ENCODE results near the gene ACSM6. TPM values are rescaled to one million over a fixed set of nuclear protein-coding genes. Genes with fewer than 3 reads are reported as not detected.

The ACSM6 gene
- total RNA-seq, 6 experiments from 2014 or later = 0.12 TPM; not detected in 5

DNA sequence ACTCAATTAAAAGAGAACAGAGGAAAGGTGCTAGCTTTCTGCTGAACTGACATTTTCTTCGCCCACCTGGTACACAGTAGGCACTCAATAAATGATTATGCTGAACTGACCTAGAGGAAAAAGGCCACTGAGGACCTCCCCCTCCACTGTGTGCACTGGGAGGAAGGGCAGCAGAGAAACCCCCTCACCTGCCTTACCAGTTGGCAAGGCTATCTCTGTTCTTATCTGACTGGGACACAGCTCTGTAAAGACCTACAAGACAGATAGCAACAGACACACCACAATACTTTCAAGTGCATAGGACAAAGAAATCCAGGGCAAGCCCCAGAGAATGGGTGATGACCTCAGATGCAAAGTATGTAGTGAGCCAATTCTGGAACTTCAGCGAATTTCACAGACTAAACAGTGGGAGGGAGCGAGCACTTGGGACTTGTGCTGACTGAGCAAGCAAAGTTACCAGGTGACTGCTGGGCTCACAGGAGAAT lies 66.4 kb downstream of the ACSM6 start:
- TF ChIP-seq POLR2A (IDR thresholded peaks at IDR 0.05) = no peak
- TF ChIP-seq, protein P1, sequence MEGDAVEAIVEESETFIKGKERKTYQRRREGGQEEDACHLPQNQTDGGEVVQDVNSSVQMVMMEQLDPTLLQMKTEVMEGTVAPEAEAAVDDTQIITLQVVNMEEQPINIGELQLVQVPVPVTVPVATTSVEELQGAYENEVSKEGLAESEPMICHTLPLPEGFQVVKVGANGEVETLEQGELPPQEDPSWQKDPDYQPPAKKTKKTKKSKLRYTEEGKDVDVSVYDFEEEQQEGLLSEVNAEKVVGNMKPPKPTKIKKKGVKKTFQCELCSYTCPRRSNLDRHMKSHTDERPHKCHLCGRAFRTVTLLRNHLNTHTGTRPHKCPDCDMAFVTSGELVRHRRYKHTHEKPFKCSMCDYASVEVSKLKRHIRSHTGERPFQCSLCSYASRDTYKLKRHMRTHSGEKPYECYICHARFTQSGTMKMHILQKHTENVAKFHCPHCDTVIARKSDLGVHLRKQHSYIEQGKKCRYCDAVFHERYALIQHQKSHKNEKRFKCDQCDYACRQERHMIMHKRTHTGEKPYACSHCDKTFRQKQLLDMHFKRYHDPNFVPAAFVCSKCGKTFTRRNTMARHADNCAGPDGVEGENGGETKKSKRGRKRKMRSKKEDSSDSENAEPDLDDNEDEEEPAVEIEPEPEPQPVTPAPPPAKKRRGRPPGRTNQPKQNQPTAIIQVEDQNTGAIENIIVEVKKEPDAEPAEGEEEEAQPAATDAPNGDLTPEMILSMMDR (IDR thresholded peaks at IDR 0.05) = no peak
- Histone ChIP-seq H3K27me3 (no peaks in the 10 kb centered on the region), H3K36me3 (peaks cover 0 to 26% (median 2%) of the 10 kb centered on the region in 4 donors), H3K27ac (peak overlapping the region; percentile 56 to 86 (median 72)), H3K4me1 (peaks cover 0 to 12% (median 7%) of the 10 kb centered on the region in 4 donors), H3K9me3 (no peaks in the 10 kb centered on the region), H3K4me3 (no peak overlapping the region)
- intact Hi-C loops (cut with DNase I) = no loop called here
- WGBS (ENCODE audit: insufficient coverage, low coverage, low lambda C conversion rate, missing lambda C conversion rate) = 50% methylated on average over 3 of the region's 3 CpGs
- peak in 1 of 3 donors; percentile 39 for DNase-seq
- ATAC-seq = peak; percentile 72 to 96 (median 88)

DNA sequence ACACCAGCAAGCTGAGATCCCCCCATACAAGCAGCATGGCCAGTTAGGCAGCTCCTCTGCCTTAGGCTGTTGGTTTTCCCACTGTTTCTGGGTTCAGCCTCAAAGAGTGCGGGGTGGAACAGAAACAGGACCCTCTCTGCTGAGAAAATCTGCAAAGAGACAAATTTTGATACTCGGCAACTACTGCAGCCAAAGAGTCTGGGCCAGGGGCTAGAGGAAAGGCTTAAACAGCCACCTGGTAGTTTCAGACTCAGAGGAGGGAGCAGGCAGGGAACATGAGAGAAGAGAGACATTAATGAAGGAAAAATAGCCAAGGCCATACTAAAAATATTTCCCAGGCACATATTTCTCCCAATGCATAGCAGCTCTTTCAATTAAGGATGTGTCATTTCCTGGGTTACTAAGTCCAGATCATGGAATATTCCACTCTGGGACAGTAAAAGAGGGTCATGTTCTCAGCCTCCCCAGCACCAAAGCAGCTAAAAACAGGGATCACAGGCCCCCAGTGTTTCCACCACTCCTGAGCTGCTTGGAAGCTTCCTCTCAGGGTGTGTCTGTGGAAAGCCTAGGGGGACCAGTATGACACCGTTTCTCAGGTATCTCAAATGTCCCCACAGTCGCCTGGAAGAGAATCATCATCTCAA lies 67.0 kb downstream of the ACSM6 start:
- Histone ChIP-seq H3K27me3 (no peaks in the 10 kb centered on the region), H3K27ac (peak overlapping the region; percentile 56 to 86 (median 72)), H3K9me3 (no peaks in the 10 kb centered on the region), H3K36me3 (peaks cover 0 to 26% (median 2%) of the 10 kb centered on the region in 4 donors), H3K4me3 (no peak overlapping the region), H3K4me1 (peaks cover 0 to 12% (median 7%) of the 10 kb centered on the region in 4 donors)
- peak; percentile 8 to 46 (median 23) for ATAC-seq
- intact Hi-C loops (cut with DNase I) = no loop called here
- WGBS (ENCODE audit: insufficient coverage, low coverage, low lambda C conversion rate, missing lambda C conversion rate) = 86% methylated on average over 2 of the region's 4 CpGs
- TF ChIP-seq POLR2A (IDR thresholded peaks at IDR 0.05) = no peak
- TF ChIP-seq, protein P1 (IDR thresholded peaks at IDR 0.05) = no peak
- DNase-seq = no peak

DNA sequence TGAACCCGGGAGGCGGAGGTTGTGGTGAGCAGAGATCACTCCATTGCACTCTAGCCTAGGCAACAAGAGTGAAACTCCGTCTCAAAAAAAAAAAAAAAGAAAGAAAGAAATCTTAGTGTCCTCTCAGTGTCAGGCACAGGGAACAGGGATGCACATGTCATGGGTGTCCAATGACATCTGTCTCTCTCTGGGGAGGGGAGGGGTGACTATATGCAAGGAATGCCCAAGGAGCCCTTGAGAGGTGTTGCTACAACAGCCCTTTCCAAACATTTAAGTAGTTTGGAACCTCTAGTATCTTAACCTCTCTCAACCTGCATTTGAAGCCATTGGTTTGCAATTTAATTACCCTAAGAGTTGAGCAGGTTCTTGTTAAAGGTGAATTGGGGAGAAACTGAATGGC lies 67.9 kb downstream of the ACSM6 start:
- no peak for TF ChIP-seq POLR2A (IDR thresholded peaks at IDR 0.05)
- TF ChIP-seq, protein P1 (IDR thresholded peaks at IDR 0.05) = no peak
- H3K4me3 ChIP-seq = no peak overlapping the region
- no peak for DNase-seq
- intact Hi-C loops (cut with DNase I) = no loop called here
- H3K9me3 ChIP-seq = no peaks in the 10 kb centered on the region
- H3K4me1 ChIP-seq = peaks cover 0 to 12% (median 7%) of the 10 kb centered on the region in 4 donors
- no peaks in the 10 kb centered on the region for H3K27me3 ChIP-seq
- no peak for ATAC-seq
- peaks cover 0 to 26% (median 2%) of the 10 kb centered on the region in 4 donors for H3K36me3 ChIP-seq
- no peak overlapping the region for H3K27ac ChIP-seq
- WGBS (ENCODE audit: insufficient coverage, low coverage, low lambda C conversion rate, missing lambda C conversion rate) = no CpG with 5 or more reads among the region's 3 CpGs

DNA sequence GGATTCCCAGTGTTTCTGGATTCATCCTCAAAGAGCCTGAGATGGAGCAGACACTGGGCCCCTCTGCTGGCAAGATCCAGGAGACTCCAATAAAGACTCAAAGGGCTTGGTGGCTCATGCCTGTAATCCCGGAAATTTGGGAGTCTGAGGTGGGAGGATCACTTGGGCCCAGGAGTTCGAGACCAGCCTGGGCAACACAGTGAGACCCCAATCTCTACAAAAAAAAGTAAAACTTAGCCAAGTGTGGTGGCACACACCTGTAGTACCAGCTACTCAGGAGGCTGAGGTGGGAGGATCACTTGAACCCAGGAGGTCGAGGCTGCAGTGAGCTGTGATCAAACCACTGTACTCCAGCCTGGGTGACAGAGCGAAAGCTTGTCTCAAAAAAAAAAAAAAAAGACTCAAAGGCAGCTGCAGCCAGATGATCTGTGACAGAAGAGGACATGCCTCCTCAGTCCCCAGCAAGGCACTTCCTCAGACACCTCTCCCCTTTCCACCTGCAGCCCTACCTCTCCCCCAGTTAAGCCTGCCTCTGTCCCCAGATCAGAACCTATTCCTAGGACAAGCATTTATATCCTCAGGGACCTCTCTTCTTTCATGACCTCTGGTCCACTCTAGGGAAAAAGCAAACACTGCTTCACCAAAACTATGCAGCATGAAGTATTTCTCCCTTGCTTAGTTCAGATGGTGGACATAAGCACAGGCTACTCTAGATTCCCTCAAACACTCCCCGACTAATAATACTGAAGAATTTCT lies 68.9 kb downstream of the ACSM6 start:
- Histone ChIP-seq H3K27ac (no peak overlapping the region), H3K27me3 (no peaks in the 10 kb centered on the region), H3K36me3 (peaks cover 0 to 25% (median 2%) of the 10 kb centered on the region in 4 donors), H3K4me3 (no peak overlapping the region), H3K4me1 (peaks cover 0 to 12% (median 7%) of the 10 kb centered on the region in 4 donors), H3K9me3 (no peaks in the 10 kb centered on the region)
- TF ChIP-seq POLR2A (IDR thresholded peaks at IDR 0.05) = no peak
- TF ChIP-seq, protein P1 (IDR thresholded peaks at IDR 0.05) = no peak
- WGBS (ENCODE audit: insufficient coverage, low coverage, low lambda C conversion rate, missing lambda C conversion rate) = 76% methylated on average over 2 of the region's 5 CpGs
- ATAC-seq (no peak), DNase-seq (no peak)
- intact Hi-C loops (cut with DNase I) = no loop called here

Measured in right lobe of liver (tissue), 6 donors.